ENCODE results near the gene SERINC1. TPM values are rescaled to one million over a fixed set of nuclear protein-coding genes. Genes with fewer than 3 reads are reported as not detected.
A peak's percentile ranks its signal among the peaks of the same experiment; 100 is the strongest.

SERINC1 gene
- total RNA-seq, 1 donor from 2014 or later, result 102 TPM

- Mint-ChIP-seq H3K36me3 (ENCODE audit: low read depth, unreplicated experiment) (no peaks in the 10 kb centered on the region), H3K27ac (ENCODE audit: unreplicated experiment) (no peak overlapping the region), H3K27me3 (ENCODE audit: unreplicated experiment) (peaks cover 1% of the 10 kb centered on the region), H3K4me3 (ENCODE audit: unreplicated experiment) (no peak overlapping the region), H3K9me3 (ENCODE audit: unreplicated experiment) (no peaks in the 10 kb centered on the region), H3K4me1 (ENCODE audit: unreplicated experiment) (peaks cover 12% of the 10 kb centered on the region)
- DNase-seq (ENCODE audit: low spot score), result no peak
- TF ChIP-seq CTCF (IDR thresholded peaks at IDR 0.05; ENCODE audit: unreplicated experiment), result no peak
Measured at GRCh38 chr6:122406187-122406586, 65.4 kb downstream of the SERINC1 start.

GRCh38 chr6:122405417-122405816 lies 66.2 kb downstream of the SERINC1 start:
- no peaks in the 10 kb centered on the region for H3K36me3 Mint-ChIP-seq (ENCODE audit: low read depth, unreplicated experiment)
- DNase-seq (ENCODE audit: low spot score), result no peak

GRCh38 chr6:122404444-122404843 lies 67.2 kb downstream of the SERINC1 start:
- Mint-ChIP-seq H3K4me3 (ENCODE audit: unreplicated experiment) (no peak overlapping the region), H3K27ac (ENCODE audit: unreplicated experiment) (no peak overlapping the region), H3K36me3 (ENCODE audit: low read depth, unreplicated experiment) (no peaks in the 10 kb centered on the region), H3K4me1 (ENCODE audit: unreplicated experiment) (peaks cover 20% of the 10 kb centered on the region), H3K9me3 (ENCODE audit: unreplicated experiment) (no peaks in the 10 kb centered on the region), H3K27me3 (ENCODE audit: unreplicated experiment) (peaks cover 3% of the 10 kb centered on the region)
- DNase-seq (ENCODE audit: low spot score), result no peak
- no peak for TF ChIP-seq CTCF (IDR thresholded peaks at IDR 0.05; ENCODE audit: unreplicated experiment)

More at GRCh38 chr6:122405417-122405816, 66.2 kb downstream of the SERINC1 start:
- Mint-ChIP-seq H3K4me3 (ENCODE audit: unreplicated experiment) (no peak overlapping the region), H3K9me3 (ENCODE audit: unreplicated experiment) (no peaks in the 10 kb centered on the region), H3K4me1 (ENCODE audit: unreplicated experiment) (peaks cover 20% of the 10 kb centered on the region), H3K27me3 (ENCODE audit: unreplicated experiment) (peaks cover 1% of the 10 kb centered on the region), H3K27ac (ENCODE audit: unreplicated experiment) (no peak overlapping the region)
- TF ChIP-seq CTCF (IDR thresholded peaks at IDR 0.05; ENCODE audit: unreplicated experiment), result peak; percentile 39

GRCh38 chr6:122401104-122401503 lies 70.5 kb downstream of the SERINC1 start:
- H3K4me1 Mint-ChIP-seq (ENCODE audit: unreplicated experiment), result peaks cover 13% of the 10 kb centered on the region
- no peak for DNase-seq (ENCODE audit: low spot score)
- H3K9me3 Mint-ChIP-seq (ENCODE audit: unreplicated experiment), result no peaks in the 10 kb centered on the region
- H3K27ac Mint-ChIP-seq (ENCODE audit: unreplicated experiment), result no peak overlapping the region
- H3K36me3 Mint-ChIP-seq (ENCODE audit: low read depth, unreplicated experiment), result no peaks in the 10 kb centered on the region
- peak overlapping the region; percentile 87 for H3K4me3 Mint-ChIP-seq (ENCODE audit: unreplicated experiment)
- peaks cover 2% of the 10 kb centered on the region for H3K27me3 Mint-ChIP-seq (ENCODE audit: unreplicated experiment)
- TF ChIP-seq CTCF (IDR thresholded peaks at IDR 0.05; ENCODE audit: unreplicated experiment), result no peak

GRCh38 chr6:122400462-122401089 lies 71.0 kb downstream of the SERINC1 start:
- H3K9me3 Mint-ChIP-seq (ENCODE audit: unreplicated experiment), result no peaks in the 10 kb centered on the region
- H3K4me3 Mint-ChIP-seq (ENCODE audit: unreplicated experiment), result peak overlapping the region; percentile 98
- no peak for DNase-seq (ENCODE audit: low spot score)
- no peak for TF ChIP-seq CTCF (IDR thresholded peaks at IDR 0.05; ENCODE audit: unreplicated experiment)
- peak overlapping the region; percentile 40 for H3K27ac Mint-ChIP-seq (ENCODE audit: unreplicated experiment)
- peaks cover 13% of the 10 kb centered on the region for H3K4me1 Mint-ChIP-seq (ENCODE audit: unreplicated experiment)
- H3K36me3 Mint-ChIP-seq (ENCODE audit: low read depth, unreplicated experiment), result no peaks in the 10 kb centered on the region
- peaks cover 2% of the 10 kb centered on the region for H3K27me3 Mint-ChIP-seq (ENCODE audit: unreplicated experiment)

Measured in endothelial cell (in vitro differentiated cells).